ENCODE data around the gene TSPAN9.

TSPAN9 gene

DNA sequence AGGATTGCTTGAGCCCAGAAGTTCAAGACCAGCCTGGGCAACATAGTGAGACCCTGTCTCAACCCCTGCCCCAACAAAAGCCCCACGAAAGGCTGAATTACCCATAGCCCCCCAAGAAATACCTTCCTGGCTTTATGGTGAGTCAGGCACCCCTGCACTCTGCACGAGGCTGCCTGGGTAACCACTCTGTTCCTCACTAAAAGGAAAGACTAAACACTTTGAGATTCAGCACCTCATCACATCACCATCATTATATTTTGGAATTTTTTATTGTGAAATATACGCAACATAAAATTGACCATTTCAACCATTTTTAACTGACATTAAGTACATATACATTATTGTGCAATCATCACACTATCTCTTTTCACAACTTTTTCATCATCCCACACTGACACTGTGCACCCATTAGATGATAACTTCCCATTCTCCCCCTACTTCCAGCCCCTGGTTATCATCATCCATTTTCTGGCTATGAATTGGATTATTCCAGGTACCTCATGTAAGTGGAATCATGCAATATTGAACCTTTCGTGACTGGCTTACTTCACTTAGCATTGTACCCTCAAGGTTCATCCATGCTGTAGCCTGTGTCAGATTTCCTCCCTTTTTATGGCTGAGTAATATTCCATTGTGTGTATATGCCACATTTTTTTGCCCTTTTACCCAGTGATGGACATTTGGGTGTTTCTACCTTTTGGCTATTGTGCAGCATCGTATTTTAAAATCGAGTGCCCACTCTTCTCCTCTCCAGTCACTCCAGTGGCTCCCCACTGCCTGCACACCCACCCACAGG is 51.5 kb downstream of the TSPAN9 start:
- no peak for FAIRE-seq

DNA sequence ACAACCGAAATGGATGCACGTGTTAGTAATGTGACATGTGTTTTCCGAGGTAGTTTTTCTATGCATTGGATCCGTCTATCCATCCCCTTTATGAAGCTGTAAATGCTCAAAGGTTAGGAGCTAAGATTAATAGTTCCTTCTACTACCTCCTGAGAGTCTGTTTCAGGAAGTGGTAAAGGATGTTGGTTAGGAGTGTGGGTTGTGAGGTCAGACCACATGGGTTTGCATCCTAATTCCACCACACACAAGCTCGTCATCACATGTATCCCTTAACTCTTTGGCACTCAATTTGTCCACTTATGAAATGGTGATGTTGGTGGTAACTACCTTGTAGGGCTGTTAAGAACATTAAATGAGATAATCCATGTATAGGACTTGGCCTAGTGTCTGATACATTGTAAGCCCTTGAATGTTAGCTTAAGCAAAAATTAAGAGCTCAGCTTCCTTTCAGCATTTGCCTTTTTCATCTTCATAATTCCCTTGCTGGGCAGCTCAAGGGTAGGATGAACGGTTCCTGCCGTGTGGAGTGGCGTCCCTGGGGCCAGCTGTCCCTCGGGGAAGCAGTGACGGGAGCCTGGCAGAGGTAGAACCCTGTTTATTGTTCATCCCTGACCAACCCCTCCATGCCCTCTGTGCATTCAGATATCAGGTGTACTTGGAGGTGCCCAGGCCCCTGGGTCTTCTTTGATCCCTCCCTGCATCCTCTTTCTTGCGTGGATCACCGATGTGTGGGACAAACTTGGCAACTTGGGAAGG is 52.3 kb downstream of the TSPAN9 start:
- no peak for FAIRE-seq

DNA sequence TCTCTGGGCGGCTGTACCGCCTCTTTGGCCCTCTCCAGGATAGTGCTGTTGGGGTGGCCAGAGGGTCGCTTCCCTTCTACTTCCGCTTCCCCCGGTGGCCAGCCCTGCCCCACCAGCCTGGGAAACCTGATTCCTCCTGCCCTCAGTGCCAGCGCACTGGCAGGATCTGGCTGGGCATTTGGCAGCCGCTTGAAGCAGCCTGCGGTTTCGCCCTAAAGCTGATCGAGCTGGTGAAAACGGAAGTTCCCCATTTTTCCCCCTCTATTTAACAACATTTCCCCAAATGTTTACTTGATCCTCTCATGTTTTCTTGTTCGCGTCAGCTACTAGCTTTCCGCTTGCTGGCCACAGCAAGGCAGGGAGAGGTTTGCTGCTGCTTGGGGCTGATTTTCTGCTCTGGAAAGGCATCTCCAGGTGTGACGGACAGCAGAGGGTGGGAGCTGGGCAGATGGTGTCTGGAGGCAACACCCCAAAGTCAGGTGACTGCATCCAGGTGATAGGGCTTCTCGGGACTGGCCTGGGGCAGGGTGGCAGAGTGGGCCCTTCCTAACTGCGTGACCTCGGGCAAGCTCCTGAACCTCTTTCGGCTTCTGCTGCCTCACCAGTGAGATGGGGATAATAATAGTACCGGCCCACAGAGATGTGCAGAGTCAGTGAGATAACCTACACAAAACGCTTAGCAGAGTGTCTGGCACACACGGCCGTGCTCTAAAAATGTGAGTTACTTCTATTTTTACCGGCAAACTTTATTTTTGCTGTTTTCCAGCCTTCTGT is 53.1 kb downstream of the TSPAN9 start:
- no peak for FAIRE-seq

DNA sequence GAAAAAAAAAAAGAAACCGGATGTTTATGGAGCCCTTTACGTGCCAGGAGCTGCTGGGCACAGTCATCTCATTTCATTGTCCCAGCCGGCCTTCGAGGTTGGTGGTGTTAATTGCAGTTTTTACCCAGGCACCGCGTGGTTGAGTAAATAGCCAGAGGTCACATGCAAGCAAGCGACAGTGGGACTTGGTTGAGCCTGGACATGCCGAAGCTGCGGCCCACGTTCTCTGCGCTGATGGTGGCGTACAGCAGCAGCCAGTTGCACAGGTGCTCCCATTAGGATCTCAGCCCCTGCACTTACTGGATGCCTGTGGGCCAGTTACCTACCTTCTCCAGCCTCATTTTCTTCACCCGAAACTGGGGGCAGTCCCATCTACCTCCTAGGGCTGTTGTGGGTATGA is 54.0 kb downstream of the TSPAN9 start:
- FAIRE-seq: no peak

DNA sequence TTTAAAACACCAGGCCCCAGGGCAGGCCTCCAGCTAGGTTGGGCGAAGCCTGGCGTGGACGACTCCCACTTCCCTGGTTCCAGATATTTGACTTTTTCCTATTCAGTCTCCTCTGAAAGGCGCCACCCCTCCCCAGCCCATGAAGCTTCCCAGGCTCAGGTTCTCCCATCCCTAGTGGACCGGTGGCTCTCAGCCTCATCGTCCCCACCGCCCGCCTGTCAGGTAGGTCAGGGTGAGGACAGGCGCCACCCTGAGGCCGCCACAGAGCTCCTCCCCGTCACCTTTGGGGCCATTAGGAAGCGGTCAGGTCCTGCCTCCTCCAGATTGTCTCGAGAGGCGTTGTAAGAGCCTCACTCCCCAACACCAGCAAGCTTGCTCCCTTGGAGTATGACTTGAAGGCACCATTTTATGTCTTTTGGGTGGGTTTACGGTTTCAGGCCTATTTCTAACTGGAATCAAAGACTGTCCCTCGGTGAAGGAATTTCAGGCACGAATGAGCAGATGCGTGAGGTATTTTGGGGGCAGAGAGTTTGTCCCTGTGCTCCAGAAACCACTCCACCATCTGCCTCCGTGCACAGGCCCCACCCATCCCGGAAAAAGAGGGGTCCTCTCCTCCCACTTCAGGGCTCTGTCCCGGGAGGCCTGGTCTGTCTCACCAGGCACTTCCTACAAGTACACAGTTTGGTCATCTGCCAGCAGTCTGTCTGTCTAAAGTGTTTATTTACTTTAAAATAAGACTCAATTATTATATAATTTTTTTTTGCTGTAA is 55.6 kb downstream of the TSPAN9 start:
- FAIRE-seq: no peak

DNA sequence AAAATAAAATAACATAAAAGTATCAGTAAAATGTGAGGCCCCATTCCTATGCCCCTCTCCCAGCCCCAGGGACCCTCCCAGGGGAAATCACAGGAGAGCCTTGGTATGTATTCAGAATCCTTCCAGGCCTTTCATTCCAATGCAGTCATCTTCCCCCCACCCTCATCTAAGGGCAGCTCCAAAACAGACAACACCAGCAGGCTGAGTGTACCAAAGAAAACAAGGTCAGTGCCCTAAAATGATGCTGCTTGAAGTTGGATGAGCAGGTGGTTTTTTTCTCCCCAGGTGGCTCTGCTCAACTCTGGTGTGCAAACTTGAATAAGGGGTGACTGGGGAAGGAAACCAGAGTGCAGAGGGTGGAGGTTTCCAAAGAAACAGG is 56.2 kb downstream of the TSPAN9 start:
- FAIRE-seq: no peak

DNA sequence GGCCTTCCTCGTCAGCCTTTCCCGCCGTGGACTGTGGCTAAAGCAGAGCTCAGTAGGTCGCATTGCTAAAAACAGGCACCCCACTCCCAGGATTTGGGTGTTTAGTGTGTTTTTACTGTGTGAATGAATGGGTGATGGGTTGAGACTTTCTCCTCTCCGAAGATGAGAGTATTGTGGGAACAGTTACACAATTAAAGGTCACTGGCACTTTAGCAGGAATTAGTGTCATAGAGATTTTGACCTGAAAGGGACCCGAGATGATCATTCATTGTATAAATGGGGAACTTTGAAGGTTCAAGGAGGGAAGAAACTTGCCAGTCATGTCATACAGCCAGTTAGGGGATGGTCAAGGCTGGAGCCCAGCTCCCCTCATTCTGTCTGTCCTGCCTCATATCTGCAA is 56.9 kb downstream of the TSPAN9 start:
- no peak for FAIRE-seq

DNA sequence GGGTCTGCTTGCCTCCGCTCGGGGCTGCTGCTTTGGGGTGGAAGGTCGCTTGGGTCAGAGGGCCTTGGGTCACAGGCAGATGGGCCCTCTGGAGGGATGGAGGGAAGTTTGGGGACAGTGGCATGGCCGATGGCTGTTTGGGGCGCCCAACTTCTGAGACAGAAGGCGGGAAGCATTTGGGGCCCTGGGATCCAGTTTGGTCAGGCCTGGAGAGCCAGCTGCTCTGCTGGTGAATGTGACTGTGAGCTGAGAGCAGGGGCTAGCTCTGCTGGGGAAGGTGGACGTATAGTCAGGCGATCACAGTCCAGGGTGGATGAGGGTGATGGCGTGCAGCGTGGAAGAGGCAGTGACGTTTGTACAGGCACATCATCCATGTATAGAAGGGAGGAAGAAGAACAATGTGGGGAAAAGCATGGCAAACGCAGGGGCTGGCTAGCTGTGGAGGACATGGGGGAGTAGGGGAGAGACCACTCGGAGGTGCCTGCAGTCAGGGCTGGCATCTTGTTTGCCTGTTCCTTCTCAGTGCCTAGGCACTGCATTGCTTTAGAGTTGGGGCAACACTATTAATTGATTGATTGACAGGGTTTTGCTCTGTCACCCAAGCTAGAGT is 57.5 kb downstream of the TSPAN9 start:
- no peak for FAIRE-seq

DNA sequence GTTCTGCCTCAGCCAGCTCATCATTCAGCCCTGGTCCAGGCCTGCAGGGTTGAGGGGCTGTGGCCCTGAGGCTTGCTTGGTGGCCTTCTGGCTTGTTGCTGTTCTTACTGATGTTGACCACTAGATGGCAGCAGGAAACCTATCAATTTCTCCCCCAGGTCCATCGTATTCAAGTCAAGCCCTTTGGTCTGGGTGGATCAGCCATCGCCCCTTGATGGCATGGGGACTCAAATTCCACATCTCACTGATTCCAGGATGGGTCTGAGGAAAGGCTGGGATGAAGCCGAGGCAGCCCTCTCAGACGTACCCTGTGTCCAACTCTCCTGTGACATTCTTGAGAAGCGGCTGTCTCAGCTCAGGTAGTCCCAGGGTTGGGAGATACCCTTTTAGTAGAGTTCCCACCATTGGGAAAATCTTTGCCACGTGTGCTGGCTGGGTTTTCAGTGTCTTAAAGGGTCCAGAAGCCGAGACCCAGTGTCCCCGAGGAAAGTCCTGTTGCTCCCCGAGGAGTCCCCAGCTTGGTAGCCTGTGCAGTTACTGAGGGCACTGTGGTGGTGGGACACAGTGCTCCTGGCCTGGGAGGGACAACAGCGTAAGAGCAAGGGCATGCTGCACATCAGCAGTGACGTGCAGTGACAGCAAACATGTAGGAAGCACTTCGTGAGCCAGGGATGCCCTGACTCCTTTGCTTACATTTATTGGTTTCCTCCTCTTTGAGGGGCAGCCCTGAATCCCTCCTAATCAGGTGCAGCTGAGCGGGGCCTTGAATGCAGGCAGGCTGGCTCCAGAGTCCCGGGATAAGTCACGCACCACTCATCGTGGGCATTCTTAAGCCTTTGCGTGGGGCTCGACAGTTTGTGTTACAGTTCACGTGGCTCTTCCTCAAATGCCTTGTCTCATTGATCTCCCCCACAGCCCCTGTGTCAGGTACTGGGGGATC is 58.6 kb downstream of the TSPAN9 start:
- FAIRE-seq: peak; percentile 76

DNA sequence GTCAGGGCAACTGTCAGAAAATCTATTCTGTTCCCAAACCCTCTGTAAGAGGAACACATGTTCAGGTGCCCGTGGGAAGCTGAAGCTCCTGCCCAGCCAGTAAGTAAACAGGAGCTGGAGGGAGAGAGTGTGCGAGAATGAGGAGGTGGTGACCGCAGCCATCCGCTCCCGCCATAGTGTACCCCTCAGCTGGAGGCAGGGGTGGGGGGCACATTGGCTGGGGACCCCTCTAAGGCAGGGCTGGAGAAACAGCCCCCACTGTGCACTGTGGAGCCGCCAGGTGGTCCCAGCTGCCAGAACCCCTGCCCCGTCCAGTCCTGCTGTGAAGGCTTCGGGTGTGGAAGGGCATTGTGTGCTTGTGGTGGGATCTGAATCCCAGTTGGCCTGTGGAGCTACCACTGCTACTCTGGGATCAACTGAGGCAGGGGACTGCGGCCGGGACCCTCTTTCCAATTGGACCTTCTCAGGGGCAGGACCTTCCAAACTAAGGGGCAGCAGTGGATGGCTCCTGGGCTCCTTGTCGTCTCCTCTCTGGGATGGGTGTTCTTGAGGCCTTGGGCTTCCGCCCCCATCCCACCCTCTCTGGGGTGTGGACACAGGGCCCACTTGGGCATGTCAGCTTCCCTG is 59.6 kb downstream of the TSPAN9 start:
- no peak for FAIRE-seq

DNA sequence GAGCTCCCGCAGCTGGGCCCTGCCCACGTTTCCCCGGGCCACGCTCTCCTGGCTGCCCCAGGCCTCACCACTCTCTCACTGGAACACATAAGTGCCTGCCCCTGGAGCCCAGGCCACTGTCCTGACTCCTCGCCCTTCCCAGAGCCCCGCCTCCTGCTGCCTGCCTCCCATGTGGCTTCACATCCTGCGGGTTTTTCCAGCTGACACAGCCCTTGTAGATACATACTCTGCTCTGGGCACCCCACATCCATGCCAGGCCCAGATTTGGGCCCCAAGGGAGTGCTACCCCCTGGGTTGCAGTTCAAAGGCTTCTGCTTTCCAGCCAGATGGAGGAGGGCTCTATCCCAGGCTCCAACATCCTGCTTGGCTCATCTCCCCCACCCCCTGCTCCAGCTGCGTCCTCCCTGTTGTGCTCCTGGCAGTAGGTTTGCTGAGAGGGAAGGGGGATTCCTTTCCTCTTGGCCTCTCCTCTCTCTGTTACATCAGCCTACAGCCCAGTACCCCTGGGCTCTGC is 60.1 kb downstream of the TSPAN9 start:
- no peak for FAIRE-seq

DNA sequence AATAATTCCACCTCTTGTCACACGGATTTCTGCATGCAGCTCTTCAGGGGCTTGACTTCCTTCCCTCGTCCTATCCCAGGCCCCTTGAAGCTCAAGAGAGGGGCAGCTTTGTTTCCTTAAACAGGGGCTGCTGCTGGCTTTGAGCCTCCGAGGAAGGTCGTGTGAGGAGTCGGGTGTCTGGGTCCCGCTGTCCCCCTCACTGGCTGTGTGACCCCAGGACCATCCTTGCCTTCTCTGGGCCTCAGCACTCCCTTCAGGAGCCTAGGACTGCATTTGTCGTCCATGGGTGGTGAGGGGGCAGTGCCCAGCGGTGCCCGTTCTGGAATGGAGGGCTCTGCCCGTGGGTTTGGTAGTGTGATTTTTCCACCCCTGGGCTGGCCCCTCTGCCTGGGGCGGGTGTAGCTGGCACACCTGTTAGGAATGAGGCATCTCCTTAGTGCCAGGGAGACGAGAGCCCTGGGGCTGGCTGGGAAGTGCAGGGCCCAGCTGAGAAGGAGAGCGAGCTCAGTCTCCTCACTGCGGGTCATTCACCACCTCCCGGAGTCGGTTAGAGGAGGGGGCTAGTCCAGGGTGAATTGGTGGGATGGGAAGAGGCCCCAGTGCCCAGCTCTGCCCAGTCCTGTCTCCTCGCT is 60.8 kb downstream of the TSPAN9 start:
- no peak for FAIRE-seq

DNA sequence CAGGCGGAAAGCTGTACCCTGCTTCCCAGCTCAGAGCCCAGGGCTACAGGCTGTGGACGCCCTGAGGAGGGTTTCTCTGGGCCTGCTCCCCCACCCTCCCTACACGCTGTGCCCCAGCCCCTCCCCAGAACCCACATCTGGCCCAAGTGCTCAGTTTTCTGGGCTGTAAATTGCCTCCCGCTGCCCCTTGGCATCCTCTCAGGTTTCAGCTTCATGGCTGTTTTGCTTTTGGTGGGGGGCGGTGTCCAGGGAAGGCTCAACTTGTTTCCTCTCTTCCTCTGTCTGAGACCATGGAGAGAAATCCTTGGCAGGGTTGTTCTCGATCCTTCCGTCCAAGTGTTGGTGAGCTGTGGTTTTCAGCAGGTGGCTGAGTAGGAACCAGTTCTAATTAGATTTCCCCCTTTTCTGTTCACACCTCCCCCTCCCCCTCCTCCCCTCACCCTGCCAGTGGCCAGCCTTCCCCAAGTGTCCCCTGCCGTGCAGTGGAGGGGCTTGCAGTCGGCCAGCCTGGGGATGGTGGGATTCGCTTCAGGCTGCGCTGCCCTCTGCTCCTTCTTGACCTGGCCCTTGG is 61.8 kb downstream of the TSPAN9 start:
- no peak for FAIRE-seq

DNA sequence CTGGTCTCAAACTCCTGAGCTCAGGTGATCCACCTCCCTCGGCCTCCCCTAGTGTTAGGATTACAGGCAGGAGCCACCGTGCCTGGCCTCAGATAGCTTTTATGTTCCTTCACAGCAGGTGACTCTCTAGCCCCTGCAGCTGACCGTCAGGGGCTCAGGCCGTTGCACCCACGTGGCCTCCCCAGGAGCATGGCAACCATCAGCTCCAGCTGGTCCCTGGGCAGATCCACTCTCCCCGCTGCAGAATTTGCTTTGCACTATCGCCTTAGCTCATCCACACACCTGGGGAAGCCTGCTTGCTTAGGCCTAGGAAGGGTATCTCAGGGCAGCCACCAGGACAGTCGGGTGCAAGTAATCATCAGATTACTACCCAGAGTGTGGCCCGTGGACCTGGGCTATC is 62.6 kb downstream of the TSPAN9 start:
- FAIRE-seq: no peak

DNA sequence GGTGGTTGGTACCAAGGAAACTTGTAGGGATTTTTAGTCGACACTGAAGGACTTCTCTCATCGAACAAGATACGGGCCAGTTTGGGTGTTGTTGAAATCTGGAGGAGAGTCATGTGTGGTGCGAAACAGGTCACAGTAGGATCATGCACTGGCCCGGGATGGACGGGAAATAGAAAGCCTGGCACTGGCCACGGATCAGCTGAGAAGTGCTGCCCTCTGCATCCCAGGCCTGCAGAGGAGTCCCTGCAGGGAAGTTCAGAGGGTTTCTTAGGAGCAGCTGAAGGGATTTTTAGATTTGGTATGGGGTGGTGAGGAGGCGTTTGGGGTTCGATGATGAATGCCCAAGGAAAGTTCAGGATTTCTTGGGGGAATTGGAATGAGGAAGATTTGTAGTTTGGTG is 63.1 kb downstream of the TSPAN9 start:
- FAIRE-seq: no peak

DNA sequence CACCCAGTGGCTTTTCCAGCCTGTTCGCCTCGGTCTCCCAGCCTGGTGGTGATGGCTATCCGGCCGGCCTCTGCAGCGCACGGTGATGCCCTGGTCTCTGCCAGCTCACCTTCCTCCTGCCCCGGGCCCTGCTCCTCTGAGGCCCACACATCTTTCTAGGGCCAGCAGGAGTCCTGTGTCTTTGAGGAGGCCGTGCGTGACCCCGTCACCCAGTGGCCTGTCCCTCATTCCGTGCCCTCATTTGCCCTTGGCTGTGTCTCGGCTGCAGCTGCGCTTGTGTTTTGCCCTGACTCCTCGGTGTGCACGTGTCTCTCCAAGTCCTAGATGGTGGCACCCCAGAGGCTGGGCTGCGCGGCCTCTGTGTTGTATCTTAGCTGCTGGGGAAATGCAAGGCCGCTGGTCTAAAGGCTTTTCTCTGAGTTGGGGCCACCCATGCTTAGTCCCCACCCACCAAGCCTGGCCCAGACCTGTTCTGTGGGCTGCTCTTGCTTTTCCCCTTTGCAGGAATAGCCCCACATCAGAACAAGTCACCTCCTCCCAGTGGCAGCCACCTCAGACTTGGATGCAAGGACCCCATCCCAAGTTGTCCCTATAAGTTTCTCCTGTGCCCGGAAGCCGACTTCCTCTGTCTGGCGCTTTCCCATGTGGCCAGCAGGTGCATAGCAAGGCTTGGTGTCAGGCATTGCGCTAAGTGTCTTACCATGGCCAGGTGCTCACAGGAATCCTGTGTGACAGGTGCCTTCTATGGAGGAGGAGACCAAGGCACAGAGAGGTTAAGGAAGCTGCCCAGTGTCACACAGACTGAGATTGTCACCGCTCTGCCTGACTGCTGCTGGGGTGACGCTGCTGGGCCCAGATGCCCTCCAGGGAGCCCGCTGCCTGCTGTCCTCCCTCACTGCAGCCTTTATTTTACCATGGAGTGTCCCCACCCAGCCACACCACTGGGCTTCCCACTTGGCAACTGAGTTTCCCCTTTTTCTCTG is 64.5 kb downstream of the TSPAN9 start:
- no peak for FAIRE-seq

DNA sequence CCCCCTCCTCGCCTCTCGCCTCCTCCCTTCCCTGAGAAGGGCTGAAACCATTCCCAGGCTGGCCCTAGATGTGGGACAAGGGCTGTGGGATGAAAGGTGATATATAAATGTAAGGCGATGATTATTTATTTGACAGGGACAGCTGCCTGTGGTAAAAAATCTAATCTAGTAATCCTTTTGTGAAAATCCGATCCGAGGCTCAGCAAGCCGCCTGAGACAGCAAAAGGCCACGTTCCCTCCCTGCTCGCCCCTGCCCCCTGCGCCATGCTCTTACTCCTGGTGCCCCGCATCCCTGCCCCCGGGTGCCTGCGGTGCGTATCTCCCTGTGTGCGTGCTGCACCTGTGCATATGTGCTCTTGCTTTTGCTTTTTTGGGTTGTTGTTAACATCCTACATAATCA is 65.2 kb downstream of the TSPAN9 start:
- no peak for FAIRE-seq

DNA sequence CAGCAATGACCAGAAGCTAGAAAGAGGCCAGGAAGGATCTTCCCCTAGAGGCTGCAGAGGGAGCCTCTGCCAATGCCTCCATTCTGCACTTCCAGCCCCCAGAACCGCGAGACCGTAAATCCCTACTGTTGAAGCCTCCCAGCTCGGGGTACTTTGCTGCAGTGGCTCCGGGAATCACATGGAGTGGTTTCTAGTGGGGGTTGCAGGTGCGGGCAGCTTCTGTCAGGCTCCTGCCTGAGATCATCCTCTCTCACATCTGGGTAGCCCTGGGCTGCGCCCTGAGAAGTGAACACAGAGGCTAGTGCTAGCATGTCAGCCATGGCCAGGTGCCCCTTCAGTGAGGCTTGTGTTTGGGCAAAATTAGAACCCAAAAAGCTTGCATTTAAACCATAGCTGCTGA is 67.3 kb downstream of the TSPAN9 start:
- no peak for FAIRE-seq

Measured in A204.1 (cell line).